Measurements from ENCODE around the gene AFAP1. TPM values are rescaled to one million over a fixed set of nuclear protein-coding genes. Genes with fewer than 3 reads are reported as not detected.

Gene AFAP1
- total and polyA plus RNA-seq, 2 of the 8 experiments (the other 6 are each of a cell fraction or from before 2014, with no cell fraction given), result 3.6 to 18.2 TPM

DNA sequence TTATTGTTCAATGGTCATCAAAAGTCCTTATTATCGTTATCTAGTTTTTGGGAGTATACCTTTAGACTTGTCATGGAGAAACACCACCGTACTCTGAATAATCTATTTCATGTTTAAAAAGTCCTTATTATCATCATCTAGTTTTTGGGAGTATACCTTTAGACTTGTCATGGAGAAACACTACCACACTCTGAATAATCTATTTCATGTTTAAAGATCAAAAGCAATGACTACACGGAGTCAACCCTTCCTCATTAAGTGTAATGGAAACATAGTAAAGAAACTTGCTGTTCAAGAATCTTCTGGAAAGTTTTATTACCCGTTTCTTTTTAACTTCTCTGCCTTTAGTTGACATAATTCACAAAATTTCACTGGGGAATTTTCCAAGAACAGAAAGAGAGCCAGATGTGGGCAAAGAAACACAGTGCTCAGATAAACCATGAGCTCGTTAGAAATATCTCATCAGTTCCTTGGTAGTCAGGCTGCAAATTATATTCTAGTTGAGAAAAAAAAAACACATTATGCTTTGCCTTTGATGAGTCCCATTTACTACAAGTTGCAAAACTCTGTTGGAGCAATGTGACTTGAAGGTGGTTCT is 158.8 kb downstream of the AFAP1 start:
- DNase-seq (ENCODE audit: low read depth in 1 of 2, low spot score in 2 of 2), result no peak
- Histone ChIP-seq H2BK15ac (ENCODE audit: low read length) (no peak overlapping the region), H3K14ac (ENCODE audit: insufficient read length) (no peak overlapping the region), H3K79me2 (ENCODE audit: control insufficient read depth in 1 of 2, insufficient read depth in 2 of 2, low read length in 2 of 2) (no peaks in the 10 kb centered on the region), H3K9me3 (ENCODE audit: insufficient read depth in 2 of 2, low read depth in 1 of 2, low read length in 1 of 2) (no peaks in the 10 kb centered on the region), H3K4me3 (ENCODE audit: extremely low read depth in 1 of 4, insufficient read depth in 2 of 4, low read depth in 3 of 4, low read length in 4 of 4) (no peak overlapping the region), H2BK120ac (replicated peaks; ENCODE audit: low read depth, low read length) (no peak overlapping the region), H3K27ac (ENCODE audit: low read depth, low read length) (no peak overlapping the region), H4K8ac (ENCODE audit: extremely low read depth, insufficient read depth, low read length) (no peak overlapping the region), H2BK5ac (ENCODE audit: low read depth, low read length) (no peak overlapping the region), H4K20me1 (replicated peaks in 1 of 2; ENCODE audit: control insufficient read depth in 1 of 2, insufficient read depth in 2 of 2, low read length in 2 of 2) (no peaks in the 10 kb centered on the region), H3K56ac (replicated peaks; ENCODE audit: insufficient read length, low read depth, low read length) (no peak overlapping the region), H2AFZ (ENCODE audit: low read length) (no peak overlapping the region), H3K4me2 (ENCODE audit: insufficient read depth in 1 of 2, low read depth in 2 of 2, low read length in 2 of 2) (no peak overlapping the region), H3K36me3 (ENCODE audit: control insufficient read depth in 2 of 4, insufficient read depth in 4 of 4, low read length in 3 of 4) (peaks cover 0 to 7% (median 0%) of the 10 kb centered on the region in 4 experiments; a peak in 2 of 8 replicates), H3K18ac (ENCODE audit: extremely low read depth, low read length) (no peak overlapping the region), H2BK20ac (ENCODE audit: low read length) (no peak overlapping the region), H3K23ac (ENCODE audit: insufficient read length) (no peak overlapping the region), H3K9ac (replicated peaks in 1 of 4; ENCODE audit: extremely low read depth in 1 of 4, low read depth in 3 of 4, low read length in 3 of 4) (no peak overlapping the region), H3K4me1 (replicated peaks in 1 of 4; ENCODE audit: control insufficient read depth in 3 of 4, insufficient read depth in 4 of 4, low read length in 3 of 4) (no peaks in the 10 kb centered on the region), H2BK12ac (ENCODE audit: low read depth, low read length) (no peak overlapping the region), H2AK5ac (ENCODE audit: low read depth, low read length) (no peak overlapping the region), H3K79me1 (ENCODE audit: low read depth, low read length) (no peaks in the 10 kb centered on the region), H4K91ac (replicated peaks; ENCODE audit: insufficient read length, low read length) (no peak overlapping the region), H4K5ac (ENCODE audit: insufficient read length, low read depth, low read length) (no peak overlapping the region), H3K4ac (replicated peaks; ENCODE audit: insufficient read length, low read depth, low read length) (no peak overlapping the region), H3K23me2 (ENCODE audit: low read depth, low read length) (no peaks in the 10 kb centered on the region), H3K27me3 (replicated peaks in 1 of 4; ENCODE audit: control insufficient read depth in 3 of 4, extremely low read depth in 1 of 4, insufficient read depth in 3 of 4, low read length in 3 of 4) (no peaks in the 10 kb centered on the region)
- POLR2A ChIA-PET (ENCODE audit: partially characterized antibody), result no interaction called here
- CTCF ChIA-PET (ENCODE audit: partially characterized antibody), result interaction anchor here (3.8 to 4.8 kb wide), 2 partner anchors 11 to 21 kb away, joined by 15 to 30 read pairs; no protein-coding TSS in a partner anchor
- TF ChIP-seq RBBP5 (IDR thresholded peaks at IDR 0.05; ENCODE audit: borderline replicate concordance, low read depth, low read length) (no peak), GABPA (IDR thresholded peaks at IDR 0.05; ENCODE audit: borderline replicate concordance, insufficient read depth, low read length) (no peak), SP2 (IDR thresholded peaks at IDR 0.05; ENCODE audit: low read length) (no peak)
- no peak for FAIRE-seq
- WGBS, 2 experiments (ENCODE audit: extremely low coverage in 1 of 2, insufficient coverage in 1 of 2, insufficient read length in 1 of 2, insufficient replicate concordance in 2 of 2, low coverage in 1 of 2, low lambda C conversion rate in 2 of 2, missing lambda C conversion rate in 1 of 2), result 92% methylated on average over 5 of the region's 5 CpGs; no CpG with 5 or more reads in 1 of the 2 experiments

Data from H1 (cell line).